Measurements from ENCODE around the gene LOXHD1.

LOXHD1 gene

GRCh38 chr18:46625069-46625468 lies 32.0 kb downstream of the LOXHD1 start:
- no peak for DNase-seq

- no peak for DNase-seq
These were observed 32.9 kb downstream of the LOXHD1 start for GRCh38 chr18:46624127-46624526.

GRCh38 chr18:46623541-46623940 lies 33.5 kb downstream of the LOXHD1 start:
- DNase-seq: no peak

GRCh38 chr18:46622999-46623398 lies 34.0 kb downstream of the LOXHD1 start:
- no peak for DNase-seq

- DNase-seq: no peak
These were observed 34.6 kb downstream of the LOXHD1 start for GRCh38 chr18:46622451-46622850.

- no peak for DNase-seq
These were observed 35.1 kb downstream of the LOXHD1 start for GRCh38 chr18:46621871-46622270.

- no peak for DNase-seq
These were observed 35.8 kb downstream of the LOXHD1 start for GRCh38 chr18:46621111-46621766.

GRCh38 chr18:46619559-46619958 lies 37.5 kb downstream of the LOXHD1 start:
- no peak for DNase-seq

GRCh38 chr18:46615720-46616119 lies 41.3 kb downstream of the LOXHD1 start:
- DNase-seq: no peak

GRCh38 chr18:46609048-46609447 lies 48.0 kb downstream of the LOXHD1 start:
- no peak for DNase-seq

GRCh38 chr18:46607926-46608325 lies 49.1 kb downstream of the LOXHD1 start:
- DNase-seq: no peak

- no peak for DNase-seq
These were observed 55.7 kb downstream of the LOXHD1 start for GRCh38 chr18:46601141-46601805.

- DNase-seq: no peak
These were observed 60.9 kb downstream of the LOXHD1 start for GRCh38 chr18:46596119-46596518.

GRCh38 chr18:46591783-46592391 lies 65.1 kb downstream of the LOXHD1 start:
- DNase-seq: no peak

GRCh38 chr18:46590103-46590502 lies 66.9 kb downstream of the LOXHD1 start:
- no peak for DNase-seq

- DNase-seq: no peak
These were observed 67.9 kb downstream of the LOXHD1 start for GRCh38 chr18:46588971-46589660.

- no peak for DNase-seq
These were observed 69.4 kb downstream of the LOXHD1 start for GRCh38 chr18:46587600-46587999.

- DNase-seq: no peak
These were observed 73.3 kb downstream of the LOXHD1 start for GRCh38 chr18:46583711-46584110.

GRCh38 chr18:46581648-46582047 lies 75.4 kb downstream of the LOXHD1 start:
- DNase-seq: no peak

- DNase-seq: no peak
These were observed 78.0 kb downstream of the LOXHD1 start for GRCh38 chr18:46578987-46579386.

GRCh38 chr18:46577546-46577945 lies 79.5 kb downstream of the LOXHD1 start:
- no peak for DNase-seq

GRCh38 chr18:46575851-46576250 lies 81.2 kb downstream of the LOXHD1 start:
- no peak for DNase-seq

GRCh38 chr18:46574743-46575115 lies 82.3 kb downstream of the LOXHD1 start:
- DNase-seq: no peak
